Measurements from ENCODE around the gene GCA. TPM values are rescaled to one million over a fixed set of nuclear protein-coding genes. Genes with fewer than 3 reads are reported as not detected.

GCA gene
- total and polyA plus RNA-seq, 2 of the 13 experiments (the other 11 are each of a cell fraction or from before 2014, with no cell fraction given): 42.0 to 48.3 TPM

DNA sequence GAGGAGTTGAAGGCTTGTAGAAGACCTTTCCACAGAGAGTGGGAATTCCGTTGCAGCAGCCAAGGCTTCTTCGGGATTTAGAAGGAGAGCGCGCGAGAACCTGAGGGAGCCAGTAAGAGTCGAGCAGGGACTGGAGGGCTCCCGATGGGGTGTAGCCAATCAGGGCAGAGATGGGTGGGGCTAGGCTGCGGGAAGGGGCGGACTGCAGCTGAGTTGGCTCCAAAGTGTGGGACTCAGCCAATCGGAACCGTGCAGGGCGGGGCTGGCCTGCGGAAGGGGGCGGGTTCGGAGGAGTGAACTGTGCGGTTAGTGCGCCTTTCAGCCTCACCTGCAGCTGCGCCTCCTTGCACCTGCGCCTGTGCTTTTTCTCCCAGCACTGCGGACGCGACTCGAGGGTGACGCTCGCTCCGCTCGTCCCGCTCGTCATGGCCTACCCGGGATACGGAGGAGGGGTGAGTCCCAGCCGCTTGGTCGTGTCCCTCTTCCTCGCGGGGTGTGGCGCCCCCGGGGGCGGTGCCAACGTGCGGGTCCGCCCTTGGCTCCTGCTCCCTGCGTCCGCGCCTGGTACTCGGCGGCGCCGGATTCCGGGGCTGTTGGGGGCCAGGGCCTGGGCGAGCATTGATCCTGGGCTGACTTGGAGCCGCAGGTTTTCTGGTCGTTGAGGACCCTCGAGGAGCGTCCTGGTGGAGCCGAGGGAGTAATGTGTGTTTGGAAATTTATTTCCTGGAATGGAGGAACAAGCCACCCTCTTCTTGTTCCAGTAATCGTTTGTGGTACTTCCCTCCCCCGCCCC is at the start of gene GCA (continued):
- TF ChIP-seq, protein P1, sequence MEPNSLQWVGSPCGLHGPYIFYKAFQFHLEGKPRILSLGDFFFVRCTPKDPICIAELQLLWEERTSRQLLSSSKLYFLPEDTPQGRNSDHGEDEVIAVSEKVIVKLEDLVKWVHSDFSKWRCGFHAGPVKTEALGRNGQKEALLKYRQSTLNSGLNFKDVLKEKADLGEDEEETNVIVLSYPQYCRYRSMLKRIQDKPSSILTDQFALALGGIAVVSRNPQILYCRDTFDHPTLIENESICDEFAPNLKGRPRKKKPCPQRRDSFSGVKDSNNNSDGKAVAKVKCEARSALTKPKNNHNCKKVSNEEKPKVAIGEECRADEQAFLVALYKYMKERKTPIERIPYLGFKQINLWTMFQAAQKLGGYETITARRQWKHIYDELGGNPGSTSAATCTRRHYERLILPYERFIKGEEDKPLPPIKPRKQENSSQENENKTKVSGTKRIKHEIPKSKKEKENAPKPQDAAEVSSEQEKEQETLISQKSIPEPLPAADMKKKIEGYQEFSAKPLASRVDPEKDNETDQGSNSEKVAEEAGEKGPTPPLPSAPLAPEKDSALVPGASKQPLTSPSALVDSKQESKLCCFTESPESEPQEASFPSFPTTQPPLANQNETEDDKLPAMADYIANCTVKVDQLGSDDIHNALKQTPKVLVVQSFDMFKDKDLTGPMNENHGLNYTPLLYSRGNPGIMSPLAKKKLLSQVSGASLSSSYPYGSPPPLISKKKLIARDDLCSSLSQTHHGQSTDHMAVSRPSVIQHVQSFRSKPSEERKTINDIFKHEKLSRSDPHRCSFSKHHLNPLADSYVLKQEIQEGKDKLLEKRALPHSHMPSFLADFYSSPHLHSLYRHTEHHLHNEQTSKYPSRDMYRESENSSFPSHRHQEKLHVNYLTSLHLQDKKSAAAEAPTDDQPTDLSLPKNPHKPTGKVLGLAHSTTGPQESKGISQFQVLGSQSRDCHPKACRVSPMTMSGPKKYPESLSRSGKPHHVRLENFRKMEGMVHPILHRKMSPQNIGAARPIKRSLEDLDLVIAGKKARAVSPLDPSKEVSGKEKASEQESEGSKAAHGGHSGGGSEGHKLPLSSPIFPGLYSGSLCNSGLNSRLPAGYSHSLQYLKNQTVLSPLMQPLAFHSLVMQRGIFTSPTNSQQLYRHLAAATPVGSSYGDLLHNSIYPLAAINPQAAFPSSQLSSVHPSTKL (CRISPR knock-in tag; IDR thresholded peaks at IDR 0.05): peak; percentile 46; the same call in 1 of the 2 replicates
- TF ChIP-seq ONECUT2 (CRISPR knock-in tag; IDR thresholded peaks at IDR 0.05): 0 out of 2 replicates have a peak, but pooled peaks have one; percentile 10
- peak; percentile 76; the same call in 1 of the 2 replicates for TF ChIP-seq RELA (CRISPR knock-in tag; IDR thresholded peaks at IDR 0.05)
- TF ChIP-seq PAX8 (CRISPR knock-in tag; IDR thresholded peaks at IDR 0.05; ENCODE audit: borderline replicate concordance): peak; percentile 71; the same call in 1 of the 2 replicates
- TF ChIP-seq HCFC1 (IDR thresholded peaks at IDR 0.05; ENCODE audit: low read depth, low read length): no peak
- TF ChIP-seq ATF7 (IDR thresholded peaks at IDR 0.05): no peak
- TF ChIP-seq ATF7 (CRISPR knock-in tag; IDR thresholded peaks at IDR 0.05): 0 out of 2 replicates have a peak, but pooled peaks have one; percentile 47
- TF ChIP-seq TP53 (CRISPR knock-in tag; conservative IDR thresholded peaks at IDR 0.05): no peak
- TF ChIP-seq, protein P2, sequence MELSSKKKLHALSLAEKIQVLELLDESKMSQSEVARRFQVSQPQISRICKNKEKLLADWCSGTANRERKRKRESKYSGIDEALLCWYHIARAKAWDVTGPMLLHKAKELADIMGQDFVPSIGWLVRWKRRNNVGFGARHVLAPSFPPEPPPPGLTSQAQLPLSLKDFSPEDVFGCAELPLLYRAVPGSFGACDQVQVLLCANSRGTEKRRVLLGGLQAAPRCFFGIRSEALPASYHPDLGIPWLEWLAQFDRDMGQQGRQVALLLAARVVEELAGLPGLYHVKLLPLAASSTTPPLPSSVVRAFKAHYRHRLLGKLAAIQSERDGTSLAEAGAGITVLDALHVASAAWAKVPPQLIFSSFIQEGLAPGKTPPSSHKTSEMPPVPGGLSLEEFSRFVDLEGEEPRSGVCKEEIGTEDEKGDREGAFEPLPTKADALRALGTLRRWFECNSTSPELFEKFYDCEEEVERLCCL (CRISPR knock-in tag; IDR thresholded peaks at IDR 0.05; ENCODE audit: borderline replicate concordance): no peak
- TF ChIP-seq, protein P3, sequence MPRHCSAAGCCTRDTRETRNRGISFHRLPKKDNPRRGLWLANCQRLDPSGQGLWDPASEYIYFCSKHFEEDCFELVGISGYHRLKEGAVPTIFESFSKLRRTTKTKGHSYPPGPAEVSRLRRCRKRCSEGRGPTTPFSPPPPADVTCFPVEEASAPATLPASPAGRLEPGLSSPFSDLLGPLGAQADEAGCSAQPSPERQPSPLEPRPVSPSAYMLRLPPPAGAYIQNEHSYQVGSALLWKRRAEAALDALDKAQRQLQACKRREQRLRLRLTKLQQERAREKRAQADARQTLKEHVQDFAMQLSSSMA (CRISPR knock-in tag; IDR thresholded peaks at IDR 0.05): peak; percentile 94; the same call in 1 of the 2 replicates
- TF ChIP-seq, protein P4, sequence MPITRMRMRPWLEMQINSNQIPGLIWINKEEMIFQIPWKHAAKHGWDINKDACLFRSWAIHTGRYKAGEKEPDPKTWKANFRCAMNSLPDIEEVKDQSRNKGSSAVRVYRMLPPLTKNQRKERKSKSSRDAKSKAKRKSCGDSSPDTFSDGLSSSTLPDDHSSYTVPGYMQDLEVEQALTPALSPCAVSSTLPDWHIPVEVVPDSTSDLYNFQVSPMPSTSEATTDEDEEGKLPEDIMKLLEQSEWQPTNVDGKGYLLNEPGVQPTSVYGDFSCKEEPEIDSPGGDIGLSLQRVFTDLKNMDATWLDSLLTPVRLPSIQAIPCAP (CRISPR knock-in tag; IDR thresholded peaks at IDR 0.05; ENCODE audit: low read depth): no peak
- TF ChIP-seq TOE1 (CRISPR knock-in tag; IDR thresholded peaks at IDR 0.05): no peak
- no peak; the same call in 1 of the 2 replicates for TF ChIP-seq PITX1 (CRISPR knock-in tag; IDR thresholded peaks at IDR 0.05)
- TF ChIP-seq REXO4 (CRISPR knock-in tag; IDR thresholded peaks at IDR 0.05; ENCODE audit: borderline replicate concordance): no peak
- TF ChIP-seq HNRNPL (IDR thresholded peaks at IDR 0.05; ENCODE audit: low read depth, low read length): peak; percentile 65; the same call in 1 of the 2 replicates
- TF ChIP-seq TBX3 (IDR thresholded peaks at IDR 0.05; ENCODE audit: borderline replicate concordance): 0 out of 2 replicates have a peak, but pooled peaks have one; percentile 10
- TF ChIP-seq, protein P5, sequence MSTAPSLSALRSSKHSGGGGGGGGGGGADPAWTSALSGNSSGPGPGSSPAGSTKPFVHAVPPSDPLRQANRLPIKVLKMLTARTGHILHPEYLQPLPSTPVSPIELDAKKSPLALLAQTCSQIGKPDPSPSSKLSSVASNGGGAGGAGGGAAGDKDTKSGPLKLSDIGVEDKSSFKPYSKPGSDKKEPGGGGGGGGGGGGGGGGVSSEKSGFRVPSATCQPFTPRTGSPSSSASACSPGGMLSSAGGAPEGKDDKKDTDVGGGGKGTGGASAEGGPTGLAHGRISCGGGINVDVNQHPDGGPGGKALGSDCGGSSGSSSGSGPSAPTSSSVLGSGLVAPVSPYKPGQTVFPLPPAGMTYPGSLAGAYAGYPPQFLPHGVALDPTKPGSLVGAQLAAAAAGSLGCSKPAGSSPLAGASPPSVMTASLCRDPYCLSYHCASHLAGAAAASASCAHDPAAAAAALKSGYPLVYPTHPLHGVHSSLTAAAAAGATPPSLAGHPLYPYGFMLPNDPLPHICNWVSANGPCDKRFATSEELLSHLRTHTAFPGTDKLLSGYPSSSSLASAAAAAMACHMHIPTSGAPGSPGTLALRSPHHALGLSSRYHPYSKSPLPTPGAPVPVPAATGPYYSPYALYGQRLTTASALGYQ (CRISPR knock-in tag; IDR thresholded peaks at IDR 0.05): no peak; the same call in 1 of the 2 replicates
- TF ChIP-seq ZNF546 (CRISPR knock-in tag; conservative IDR thresholded peaks at IDR 0.05): peak; percentile 96
- no peak for TF ChIP-seq RAD51 (IDR thresholded peaks at IDR 0.05; ENCODE audit: borderline replicate concordance)
- no peak for TF ChIP-seq SOX6 (IDR thresholded peaks at IDR 0.05)
- peak; percentile 67 for TF ChIP-seq SOX6 (CRISPR knock-in tag; IDR thresholded peaks at IDR 0.05)
